Hematopoietic multipotent progenitor cell (in vitro differentiated cells): ENCODE measurements around the gene CRIP3. TPM values are rescaled to one million over a fixed set of nuclear protein-coding genes. Genes with fewer than 3 reads are reported as not detected.
"Not testable (repeated sequence)": the region's sequence is repeated elsewhere in the genome, so short reads cannot be mapped to it uniquely, and the experiment has no call there.

Source experiments
- DNase-seq, 3 donors: peaks; one replicate each; pipeline ENCODE4 v3.0.0-alpha.2; 2011 to 2015; ENCODE audit warnings: low read depth in 2 of 3, low spot score in 2 of 3
- total RNA-seq: library from RNA; depleted of rRNA; stranded (reverse); fragments of >200 nt; gene quantifications from one replicate; pipeline ENCODE4 v1.2.3, GENCODE V29; 2012

The CRIP3 gene, protein sequence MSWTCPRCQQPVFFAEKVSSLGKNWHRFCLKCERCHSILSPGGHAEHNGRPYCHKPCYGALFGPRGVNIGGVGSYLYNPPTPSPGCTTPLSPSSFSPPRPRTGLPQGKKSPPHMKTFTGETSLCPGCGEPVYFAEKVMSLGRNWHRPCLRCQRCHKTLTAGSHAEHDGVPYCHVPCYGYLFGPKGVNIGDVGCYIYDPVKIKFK
- total RNA-seq: 0.27 TPM

- peak in 2 of 3 donors; percentile 58 to 67 for DNase-seq
Observed at GRCh38 chr6:43308101-43308989, at the start of gene CRIP3. Gene CRIP3, minus strand, starts transcription at chr6:43308826. Its CDS starts 34 bp downstream, at chr6:43308792.

DNA sequence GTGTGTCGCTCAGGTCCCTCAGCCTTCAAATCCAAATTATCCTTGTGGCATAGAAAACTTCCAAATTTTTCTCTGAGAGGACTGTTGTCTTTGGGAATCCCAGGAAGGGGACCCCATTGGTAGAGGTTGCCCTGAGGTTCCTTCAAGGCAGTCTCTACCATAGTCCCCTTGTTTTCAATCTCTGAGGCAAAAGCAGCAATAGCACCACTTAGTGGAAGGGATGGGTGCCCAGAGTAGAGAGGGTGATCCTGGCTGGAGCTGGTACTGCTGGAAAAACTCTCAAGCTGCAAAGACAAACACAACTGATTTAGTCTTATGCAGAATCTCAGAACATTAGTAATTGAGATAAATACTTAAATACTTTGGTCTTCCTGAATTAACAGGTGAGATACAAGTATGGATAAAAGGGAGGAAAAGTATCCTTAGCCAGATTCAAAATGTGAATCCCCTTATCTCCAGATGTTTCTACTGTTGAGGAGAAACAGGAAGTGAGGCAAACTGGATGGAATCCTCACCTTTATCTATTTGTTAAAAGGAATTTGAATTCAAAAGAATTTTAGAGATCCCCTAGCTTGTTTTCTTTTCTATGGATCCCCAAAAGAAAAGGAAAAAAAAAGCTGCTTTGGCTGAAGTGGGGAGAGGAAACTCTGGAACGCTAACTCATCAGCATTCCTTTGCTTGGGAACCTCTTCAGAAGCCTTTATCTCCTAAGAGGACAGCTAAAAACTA, 47.4 kb upstream of the CRIP3 start:
- peak in 1 of 3 donors; percentile 57 for DNase-seq

DNA sequence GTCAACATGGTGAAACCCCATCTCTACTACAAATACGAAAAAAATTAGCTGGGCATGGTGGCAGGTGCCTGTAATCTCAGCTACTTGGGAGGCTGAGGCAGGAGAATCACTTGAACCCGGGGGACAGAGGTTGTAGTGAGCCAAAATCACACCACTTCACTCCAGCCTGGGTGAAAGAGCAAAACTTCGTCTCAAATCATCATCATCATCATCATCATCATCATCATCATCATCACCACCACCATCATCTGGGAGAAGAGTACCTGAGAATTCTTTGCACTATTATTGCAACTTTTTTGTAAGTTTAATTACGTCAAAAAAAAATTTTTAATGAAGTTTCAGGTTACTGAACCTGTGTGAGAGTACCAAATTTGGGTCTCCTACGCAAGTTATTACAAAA, 43.3 kb upstream of the CRIP3 start:
- not testable (repeated sequence) for DNase-seq

- no peak for DNase-seq
Observed at GRCh38 chr6:43347444-43347843, 38.8 kb upstream of the CRIP3 start.

- no peak for DNase-seq
Observed at GRCh38 chr6:43347021-43347420, 38.4 kb upstream of the CRIP3 start.

GRCh38 chr6:43346243-43346642, 37.6 kb upstream of the CRIP3 start:
- DNase-seq: not testable (repeated sequence)

GRCh38 chr6:43339168-43339567, 30.5 kb upstream of the CRIP3 start:
- no peak for DNase-seq

DNA sequence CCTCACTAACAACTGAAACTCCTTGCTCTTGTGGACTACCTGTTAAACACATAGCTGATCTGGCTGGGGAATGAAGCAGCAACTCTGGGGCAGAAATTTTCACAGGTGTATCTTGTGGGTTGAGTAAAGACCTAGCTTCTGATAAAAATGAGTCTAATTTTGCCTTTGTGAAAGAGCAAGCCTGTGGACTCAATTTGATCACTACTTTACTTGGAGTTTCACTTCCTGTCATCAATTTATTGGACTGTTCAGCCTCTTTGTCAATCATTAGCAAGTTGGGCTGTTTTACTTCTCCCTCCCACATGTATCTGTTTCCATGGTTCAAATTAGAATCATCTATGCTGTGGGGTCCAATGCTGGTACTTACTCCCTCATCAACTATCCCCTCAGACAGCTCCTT, 29.6 kb upstream of the CRIP3 start:
- DNase-seq: no peak

- no peak for DNase-seq
Observed at GRCh38 chr6:43336382-43336781, 27.8 kb upstream of the CRIP3 start.

- no peak for DNase-seq
Observed at GRCh38 chr6:43335469-43335868, 26.8 kb upstream of the CRIP3 start.

DNA sequence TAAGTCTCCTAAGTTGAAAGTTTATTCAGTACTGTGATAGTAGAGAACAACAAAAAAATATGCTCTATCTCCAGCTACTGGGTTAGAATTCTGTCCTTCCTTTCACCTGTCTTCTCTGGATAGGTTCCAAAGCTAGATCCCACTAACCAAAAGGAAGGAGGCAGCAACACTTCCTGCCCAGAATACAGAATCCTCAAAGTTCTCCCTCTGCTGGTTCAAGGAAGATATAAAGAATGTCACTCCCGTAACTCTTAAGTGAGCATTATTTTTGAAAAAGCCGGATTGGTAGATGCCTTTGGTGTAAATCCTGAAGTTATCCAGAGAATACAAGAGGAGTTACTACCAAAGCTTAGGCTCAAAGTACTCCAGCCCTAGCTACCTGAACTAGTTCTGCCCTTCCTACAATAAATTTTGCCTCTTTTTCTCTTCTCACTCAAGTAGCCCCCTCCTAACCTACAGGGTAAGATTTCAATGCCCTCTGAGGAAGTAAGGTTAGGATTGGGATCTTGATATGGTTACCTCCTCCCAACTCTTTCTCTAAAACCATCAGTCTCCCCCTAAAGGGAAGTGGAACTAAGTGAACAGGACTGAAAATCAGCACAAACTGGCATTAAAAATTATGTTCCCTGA, 26.0 kb upstream of the CRIP3 start:
- peak in 2 of 3 donors; percentile 27 to 46 for DNase-seq

DNA sequence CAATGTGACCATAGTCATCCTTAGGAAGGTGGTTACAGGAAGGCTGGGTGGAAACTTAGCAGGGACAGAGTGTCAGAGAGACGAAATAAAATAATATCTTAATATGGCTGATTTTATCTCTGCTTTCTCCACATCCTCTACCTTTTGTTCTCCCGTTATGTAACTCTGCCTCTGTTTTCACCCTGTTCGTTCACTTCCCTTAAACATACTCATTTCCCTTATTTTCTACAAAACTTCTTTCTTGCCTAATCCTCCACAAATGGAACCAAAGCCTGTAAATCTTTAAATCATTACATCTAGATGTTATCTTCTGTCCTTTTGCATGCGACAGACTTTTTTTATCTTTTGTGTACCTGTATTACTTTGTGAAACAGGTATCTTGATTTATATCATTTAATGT, 23.3 kb upstream of the CRIP3 start:
- DNase-seq: no peak

GRCh38 chr6:43331470-43331869, 22.8 kb upstream of the CRIP3 start:
- no peak for DNase-seq

DNA sequence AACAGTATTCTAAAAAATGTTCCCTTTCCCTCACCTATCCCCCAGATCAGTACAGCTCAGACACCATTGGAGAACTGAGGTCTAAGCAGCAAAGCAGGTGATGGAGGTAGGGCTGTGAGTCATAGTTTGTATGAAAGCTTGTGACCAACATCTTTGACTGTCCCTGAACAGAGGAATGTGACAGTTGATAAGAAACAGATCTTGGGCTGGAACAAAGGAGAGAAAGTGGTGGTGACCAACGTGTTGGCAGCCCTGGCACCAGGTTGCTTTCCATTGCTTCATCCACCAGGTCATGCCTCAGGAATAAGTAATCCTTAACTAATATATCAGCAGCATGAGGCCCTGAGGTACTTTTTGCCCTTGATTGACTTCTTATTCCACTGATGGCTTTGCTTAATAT, 19.9 kb upstream of the CRIP3 start:
- DNase-seq: no peak

DNA sequence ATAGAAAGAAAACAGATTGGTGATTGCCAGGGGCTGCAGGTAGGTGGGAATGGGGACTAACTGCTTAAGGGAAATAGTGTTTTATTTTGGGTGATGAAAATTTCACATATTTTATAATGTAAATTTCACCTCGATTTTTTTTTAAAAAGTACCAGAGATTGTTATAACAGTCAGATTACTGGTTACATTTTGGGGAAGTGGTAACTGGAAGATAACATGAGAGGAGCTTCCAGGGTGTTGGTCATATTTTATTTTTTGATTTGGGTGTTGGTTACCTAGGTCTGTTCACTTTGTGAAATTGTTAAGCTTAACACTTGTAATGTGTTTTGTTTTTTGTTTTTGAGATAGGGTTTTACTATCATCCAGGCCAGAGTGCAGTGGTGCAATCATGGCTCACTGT, 17.2 kb upstream of the CRIP3 start:
- no peak for DNase-seq

DNA sequence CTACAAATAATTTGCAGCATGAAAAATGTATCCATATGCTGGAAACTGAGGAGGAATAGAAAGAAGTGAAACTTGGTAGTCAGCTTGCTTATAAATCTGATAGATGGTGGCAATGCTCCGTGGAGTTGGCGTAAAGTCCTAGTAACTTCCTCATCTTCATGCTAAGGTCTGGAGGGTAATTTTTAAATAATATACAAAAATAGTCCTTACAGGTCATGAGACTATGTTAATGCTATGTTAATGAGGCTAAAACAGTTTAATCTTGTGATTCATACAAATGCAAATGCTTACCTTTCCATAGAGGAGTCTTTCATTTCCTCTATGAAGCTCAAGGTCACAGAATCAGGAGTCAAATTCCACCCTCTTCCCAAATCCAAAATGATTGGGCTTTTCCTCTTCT, 9.4 kb upstream of the CRIP3 start:
- no peak for DNase-seq

GRCh38 chr6:43313813-43314212, 5.2 kb upstream of the CRIP3 start:
- DNase-seq: no peak

DNA sequence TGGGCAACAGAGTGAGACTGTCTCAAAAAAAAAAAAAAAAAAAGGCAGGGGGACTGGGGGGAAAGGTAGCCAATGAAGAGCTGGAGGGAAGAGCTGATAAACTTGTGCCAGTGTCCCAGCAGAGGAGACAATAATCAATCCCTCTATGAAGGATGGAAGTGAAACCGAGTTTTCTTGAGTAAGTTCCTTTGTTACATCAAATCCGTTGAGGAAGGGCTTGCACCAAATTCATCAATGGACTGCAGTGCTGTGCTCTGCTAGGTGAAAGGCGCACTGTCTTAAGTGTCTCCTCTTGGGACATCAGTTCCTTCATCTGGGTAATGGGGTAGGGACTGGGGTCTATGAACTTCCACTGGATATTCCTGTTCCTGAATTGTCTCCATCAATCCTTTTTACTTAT, 3.0 kb upstream of the CRIP3 start:
- no peak for DNase-seq

- DNase-seq: peak in 1 of 3 donors; percentile 67
Observed at GRCh38 chr6:43310624-43311023, 2.0 kb upstream of the CRIP3 start.

DNA sequence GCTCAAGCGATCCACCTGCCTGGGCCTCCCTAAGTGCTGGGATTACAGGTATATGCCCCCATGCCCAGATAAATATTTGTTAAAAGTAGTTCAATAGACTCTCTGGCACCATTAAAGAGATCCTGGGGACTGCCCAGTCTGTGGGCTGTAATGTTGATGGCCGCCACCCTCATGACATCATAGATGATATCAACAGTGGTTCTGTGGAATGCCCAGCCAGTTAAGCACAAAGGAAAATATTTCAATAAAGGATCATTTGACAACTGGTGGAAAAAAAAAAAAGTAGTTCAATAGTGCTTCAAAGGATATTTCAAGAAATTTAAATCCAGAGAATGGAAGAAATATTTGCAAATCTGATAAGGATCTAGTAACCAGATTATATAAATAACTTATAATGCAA, 1.5 kb upstream of the CRIP3 start:
- no peak for DNase-seq

- no peak for DNase-seq
Observed at GRCh38 chr6:43308990-43309477, 408 bp upstream of the CRIP3 start.
